ENCODE results near the gene BICDL1. TPM values are rescaled to one million over a fixed set of nuclear protein-coding genes. Genes with fewer than 3 reads are reported as not detected.

Gene BICDL1
- total RNA-seq, 1 donor from 2014 or later = 40.1 TPM

DNA sequence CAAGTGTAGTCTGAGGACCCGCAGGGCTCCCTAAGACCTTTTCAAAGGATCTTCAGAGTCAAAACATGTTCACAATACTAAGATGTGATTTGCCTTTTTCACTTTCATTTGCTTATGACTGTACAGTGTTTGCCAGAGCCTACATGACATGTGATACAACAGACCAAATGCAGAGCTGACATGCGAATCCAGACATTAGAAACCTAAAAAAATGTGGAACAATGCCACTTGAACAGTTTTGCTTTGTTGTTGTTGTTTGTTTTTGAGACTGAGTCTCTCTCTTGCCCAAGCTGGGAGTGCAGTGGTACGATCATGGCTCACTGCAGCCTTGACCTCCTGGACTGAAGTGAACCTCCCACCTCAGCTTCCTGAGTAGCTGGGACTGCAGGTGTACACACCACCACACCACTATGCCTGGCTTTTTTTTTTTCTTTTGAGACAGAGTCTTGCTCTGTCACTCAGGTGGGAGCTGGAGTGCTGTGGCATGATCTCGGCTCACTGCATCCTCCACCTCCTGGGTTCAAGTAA, 132.8 kb downstream of the BICDL1 start:
- Mint-ChIP-seq H3K4me1 (peaks cover 18% of the 10 kb centered on the region), H3K9me3 (no peaks in the 10 kb centered on the region), H3K36me3 (peaks cover 3% of the 10 kb centered on the region), H3K27ac (no peak overlapping the region), H3K27me3 (ENCODE audit: low read depth) (no peaks in the 10 kb centered on the region), H3K4me3 (no peak overlapping the region)
- DNase-seq (ENCODE audit: low spot score in 2 of 2, unreplicated experiment in 2 of 2) = no peak
- TF ChIP-seq, protein P1, sequence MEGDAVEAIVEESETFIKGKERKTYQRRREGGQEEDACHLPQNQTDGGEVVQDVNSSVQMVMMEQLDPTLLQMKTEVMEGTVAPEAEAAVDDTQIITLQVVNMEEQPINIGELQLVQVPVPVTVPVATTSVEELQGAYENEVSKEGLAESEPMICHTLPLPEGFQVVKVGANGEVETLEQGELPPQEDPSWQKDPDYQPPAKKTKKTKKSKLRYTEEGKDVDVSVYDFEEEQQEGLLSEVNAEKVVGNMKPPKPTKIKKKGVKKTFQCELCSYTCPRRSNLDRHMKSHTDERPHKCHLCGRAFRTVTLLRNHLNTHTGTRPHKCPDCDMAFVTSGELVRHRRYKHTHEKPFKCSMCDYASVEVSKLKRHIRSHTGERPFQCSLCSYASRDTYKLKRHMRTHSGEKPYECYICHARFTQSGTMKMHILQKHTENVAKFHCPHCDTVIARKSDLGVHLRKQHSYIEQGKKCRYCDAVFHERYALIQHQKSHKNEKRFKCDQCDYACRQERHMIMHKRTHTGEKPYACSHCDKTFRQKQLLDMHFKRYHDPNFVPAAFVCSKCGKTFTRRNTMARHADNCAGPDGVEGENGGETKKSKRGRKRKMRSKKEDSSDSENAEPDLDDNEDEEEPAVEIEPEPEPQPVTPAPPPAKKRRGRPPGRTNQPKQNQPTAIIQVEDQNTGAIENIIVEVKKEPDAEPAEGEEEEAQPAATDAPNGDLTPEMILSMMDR (IDR thresholded peaks at IDR 0.05; ENCODE audit: unreplicated experiment) = no peak

DNA sequence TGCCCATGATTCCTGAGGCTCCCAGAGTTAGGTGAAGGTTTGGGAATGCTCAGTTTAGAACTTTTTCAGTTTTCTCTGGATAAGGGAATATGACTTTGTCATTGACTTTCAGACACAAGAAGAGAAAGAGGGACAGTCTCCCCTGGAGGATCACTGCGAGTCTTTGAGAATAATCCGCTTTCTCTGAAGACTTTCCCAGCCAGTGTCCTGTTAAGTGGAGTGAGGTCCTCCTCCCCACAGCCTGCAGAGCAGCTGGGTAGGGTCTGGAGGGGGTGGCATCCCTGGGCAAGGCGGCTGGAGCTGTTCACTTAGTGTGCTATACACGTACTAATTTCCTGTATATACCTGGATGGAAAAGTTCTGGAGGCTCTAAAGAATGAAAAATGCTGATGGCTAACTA, 136.0 kb downstream of the BICDL1 start:
- H3K36me3 Mint-ChIP-seq = peaks cover 22% of the 10 kb centered on the region
- no peak for DNase-seq (ENCODE audit: low spot score in 2 of 2, unreplicated experiment in 2 of 2)
- no peaks in the 10 kb centered on the region for H3K4me1 Mint-ChIP-seq
- H3K27ac Mint-ChIP-seq = no peak overlapping the region
- H3K4me3 Mint-ChIP-seq = no peak overlapping the region
- TF ChIP-seq, protein P1 (IDR thresholded peaks at IDR 0.05; ENCODE audit: unreplicated experiment) = no peak
- H3K9me3 Mint-ChIP-seq = no peaks in the 10 kb centered on the region
- no peaks in the 10 kb centered on the region for H3K27me3 Mint-ChIP-seq (ENCODE audit: low read depth)

DNA sequence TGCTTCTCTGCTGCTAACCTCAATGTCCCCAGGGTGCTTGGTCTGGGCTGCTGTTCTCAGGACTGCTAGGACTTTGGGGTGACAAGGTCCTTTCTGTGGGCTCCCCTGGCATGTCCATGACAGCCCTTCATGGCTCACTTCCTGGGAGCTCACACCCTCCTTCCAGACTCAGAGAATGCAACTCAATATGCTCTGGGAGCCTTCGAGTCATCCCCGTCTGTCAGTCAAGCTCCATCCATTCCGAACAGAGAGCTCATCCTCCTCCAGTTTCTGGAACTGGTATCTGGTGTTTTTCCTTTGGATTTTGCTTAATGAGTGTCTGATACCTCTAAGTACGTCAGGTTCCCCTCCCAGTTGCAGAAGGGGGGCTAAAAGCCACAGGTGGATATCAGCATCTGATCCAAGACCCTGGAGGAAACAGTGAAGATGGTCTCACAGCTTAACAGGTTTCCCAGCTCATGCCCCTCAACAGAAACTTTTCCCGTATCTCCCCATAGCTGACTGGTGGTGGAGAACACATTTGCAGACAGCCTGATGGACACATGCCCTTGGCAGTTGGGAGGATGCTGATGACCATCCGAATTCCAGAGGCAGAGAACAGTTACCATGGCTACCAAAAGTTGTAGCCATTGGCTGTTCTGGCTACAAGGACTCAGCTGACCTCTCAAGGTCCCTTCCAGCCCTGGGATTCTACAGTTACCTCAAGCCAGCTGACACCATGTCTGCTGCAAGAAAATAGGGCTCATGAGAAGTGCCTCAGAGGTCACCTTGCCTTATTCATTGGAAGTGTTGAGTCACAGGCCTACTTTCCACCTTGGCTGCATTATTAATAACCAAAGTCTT, 137.0 kb downstream of the BICDL1 start:
- Mint-ChIP-seq H3K9me3 (no peaks in the 10 kb centered on the region), H3K27ac (no peak overlapping the region), H3K27me3 (ENCODE audit: low read depth) (no peaks in the 10 kb centered on the region), H3K4me1 (no peaks in the 10 kb centered on the region), H3K36me3 (peaks cover 22% of the 10 kb centered on the region), H3K4me3 (no peak overlapping the region)
- TF ChIP-seq, protein P1 (IDR thresholded peaks at IDR 0.05; ENCODE audit: unreplicated experiment) = no peak
- DNase-seq (ENCODE audit: low spot score in 2 of 2, unreplicated experiment in 2 of 2) = no peak

DNA sequence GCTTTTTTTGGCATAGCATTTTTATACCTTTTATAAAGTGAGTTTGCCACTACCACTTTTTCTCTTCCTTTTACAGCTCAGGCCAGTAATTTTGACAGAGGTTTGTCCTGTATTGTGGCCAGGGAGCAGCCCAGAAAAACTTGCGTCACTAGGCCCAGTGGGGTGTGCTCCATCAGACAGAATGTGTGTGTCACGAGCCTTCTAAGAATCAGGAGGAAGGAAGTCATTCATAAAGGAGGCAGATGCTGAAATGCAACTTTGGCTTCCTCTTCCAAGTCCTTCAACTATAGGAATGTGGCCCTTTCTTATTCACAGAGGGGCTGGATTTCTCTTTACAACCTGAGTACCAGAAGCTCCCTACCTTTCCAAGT, 137.6 kb downstream of the BICDL1 start:
- DNase-seq (ENCODE audit: low spot score in 2 of 2, unreplicated experiment in 2 of 2) = no peak
- no peak overlapping the region for H3K4me3 Mint-ChIP-seq

DNA sequence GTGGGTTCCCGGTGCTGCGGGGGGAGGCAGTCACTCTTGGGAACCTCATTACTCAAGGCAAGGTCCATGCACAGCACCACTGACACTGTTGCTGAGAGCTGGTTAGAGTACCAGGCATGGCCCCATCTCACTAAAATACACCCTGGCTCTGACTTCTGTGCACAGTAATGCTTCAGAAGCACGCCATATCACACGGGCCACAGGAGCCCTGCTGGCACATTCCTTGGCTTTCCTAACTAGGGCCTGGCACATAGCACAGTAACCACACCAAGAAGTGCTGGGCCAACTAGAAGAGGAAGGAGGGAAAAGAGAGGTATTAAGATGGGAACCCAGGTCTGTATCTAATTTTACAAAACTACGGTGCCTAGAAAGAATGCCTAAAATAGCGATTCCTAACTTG, 141.0 kb downstream of the BICDL1 start:
- Mint-ChIP-seq H3K36me3 (peaks cover 42% of the 10 kb centered on the region), H3K27me3 (ENCODE audit: low read depth) (no peaks in the 10 kb centered on the region), H3K4me1 (no peaks in the 10 kb centered on the region), H3K9me3 (no peaks in the 10 kb centered on the region), H3K27ac (no peak overlapping the region), H3K4me3 (no peak overlapping the region)
- TF ChIP-seq, protein P1 (IDR thresholded peaks at IDR 0.05; ENCODE audit: unreplicated experiment) = no peak
- DNase-seq (ENCODE audit: low spot score in 2 of 2, unreplicated experiment in 2 of 2) = no peak

More for the DNA sequence above, 137.6 kb downstream of the BICDL1 start:
- Mint-ChIP-seq H3K27ac (no peak overlapping the region), H3K36me3 (peaks cover 27% of the 10 kb centered on the region), H3K9me3 (no peaks in the 10 kb centered on the region), H3K27me3 (ENCODE audit: low read depth) (no peaks in the 10 kb centered on the region), H3K4me1 (no peaks in the 10 kb centered on the region)
- TF ChIP-seq, protein P1 (IDR thresholded peaks at IDR 0.05; ENCODE audit: unreplicated experiment) = no peak

Measured in mesothelial cell of epicardium (in vitro differentiated cells).